Mesendoderm (in vitro differentiated cells): ENCODE measurements around the gene CORO2B.
"Not testable (repeated sequence)": the region's sequence is repeated elsewhere in the genome, so short reads cannot be mapped to it uniquely, and the experiment has no call there.

Experiments used
- DNase-seq: peaks from one replicate; pipeline ENCODE4 v3.0.0; 2013
- H2AK5ac ChIP-seq: 2 replicates; pipeline ENCODE4 v1.6.1; 2013; ENCODE audit warnings: low read length, inconsistent platforms
- H2BK120ac ChIP-seq: 2 replicates; pipeline ENCODE4 v1.6.1; 2013; ENCODE audit warnings: low read depth, mild to moderate bottlenecking, low read length, moderate library complexity, mixed read lengths
- H2BK15ac ChIP-seq: replicated peaks from 2 replicates; pipeline ENCODE4 v1.6.1; 2013; ENCODE audit warnings: low read depth, mild to moderate bottlenecking, moderate library complexity
- H2BK5ac ChIP-seq: 2 replicates; pipeline ENCODE4 v1.6.1; 2013; ENCODE audit warnings: low read length, inconsistent platforms
- H3K18ac ChIP-seq: 2 replicates; pipeline ENCODE4 v1.6.1; 2013; ENCODE audit warnings: mild to moderate bottlenecking, low read length, mixed read lengths
- H3K23ac ChIP-seq: one replicate; pipeline ENCODE4 v1.6.1; 2013; ENCODE audit warnings: low read length
- H3K27ac ChIP-seq: 2 replicates; pipeline ENCODE4 v1.5.1; 2013; ENCODE audit warnings: low read depth, mild to moderate bottlenecking, inconsistent platforms, low read length, moderate library complexity
- H3K27me3 ChIP-seq: 2 replicates; pipeline ENCODE4 v1.6.1; 2013; ENCODE audit warnings: low read length, control low read depth, mild to moderate bottlenecking, inconsistent platforms; ENCODE audit not compliant: insufficient read depth, poor library complexity
- H3K36me3 ChIP-seq: 2 replicates; pipeline ENCODE4 v1.6.1; 2013; ENCODE audit warnings: low read length, inconsistent platforms; ENCODE audit not compliant: control insufficient read depth, insufficient read depth
- H3K4ac ChIP-seq: one replicate; pipeline ENCODE4 v1.6.1; 2013; ENCODE audit warnings: low read depth, mild to moderate bottlenecking, low read length, moderate library complexity
- H3K4me1 ChIP-seq: 2 replicates; pipeline ENCODE4 v1.6.1; 2013; ENCODE audit warnings: low read depth, low read length, inconsistent platforms; ENCODE audit not compliant: control insufficient read depth
- H3K4me2 ChIP-seq: 2 replicates; pipeline ENCODE4 v1.6.1; 2013; ENCODE audit warnings: low read length
- H3K4me3 ChIP-seq: 2 replicates; pipeline ENCODE4 v1.5.1; 2013; ENCODE audit warnings: mild to moderate bottlenecking, low read length
- H3K56ac ChIP-seq: one replicate; pipeline ENCODE4 v1.6.1; 2013; ENCODE audit warnings: low read length
- H3K79me1 ChIP-seq: 2 replicates; pipeline ENCODE4 v1.6.1; 2013; ENCODE audit warnings: low read length, inconsistent platforms
- H3K79me2 ChIP-seq: 2 replicates; pipeline ENCODE4 v1.6.1; 2013; ENCODE audit warnings: mild to moderate bottlenecking, low read length; ENCODE audit not compliant: control insufficient read depth, insufficient read depth
- H3K9ac ChIP-seq: 2 replicates; pipeline ENCODE4 v1.6.1; 2013; ENCODE audit warnings: low read length, inconsistent platforms
- H4K5ac ChIP-seq: one replicate; pipeline ENCODE4 v1.6.1; 2013; ENCODE audit warnings: low read length
- H4K8ac ChIP-seq: one replicate; pipeline ENCODE4 v1.6.1; 2013; ENCODE audit warnings: low read depth, mild to moderate bottlenecking, control low read depth, low read length, moderate library complexity
- WGBS: extraction: QIAGEN DNeasy Blood & Tissue Kit; methylation state at CpG from one replicate; pipeline ENCODE4 v1.1.7; 2013; ENCODE audit warnings: low lambda C conversion rate, missing lambda C conversion rate; ENCODE audit not compliant: insufficient coverage; ENCODE audit errors: extremely low coverage; 5-methylcytosine and 5-hydroxymethylcytosine counted together

The CORO2B gene

GRCh38 chr15:68755731-68756130, 176.9 kb downstream of the CORO2B start:
- H2AK5ac ChIP-seq: no peak overlapping the region
- H2BK120ac ChIP-seq: no peak overlapping the region
- H3K4me3 ChIP-seq: no peak overlapping the region
- no peak overlapping the region for H2BK5ac ChIP-seq
- H3K79me1 ChIP-seq: no peaks in the 10 kb centered on the region
- WGBS: no CpG with 5 or more reads among the region's 2 CpGs
- H3K79me2 ChIP-seq: no peaks in the 10 kb centered on the region
- no peak overlapping the region for H3K18ac ChIP-seq
- no peaks in the 10 kb centered on the region for H3K27me3 ChIP-seq
- H3K4me2 ChIP-seq: no peak overlapping the region
- no peak overlapping the region for H4K8ac ChIP-seq
- no peak overlapping the region for H3K27ac ChIP-seq
- H3K36me3 ChIP-seq: no peaks in the 10 kb centered on the region
- no peak overlapping the region for H3K23ac ChIP-seq
- H4K5ac ChIP-seq: no peak overlapping the region
- no peak for DNase-seq
- H2BK15ac ChIP-seq: no peak overlapping the region
- no peak overlapping the region for H3K4ac ChIP-seq
- no peak overlapping the region for H3K9ac ChIP-seq
- no peaks in the 10 kb centered on the region for H3K4me1 ChIP-seq
- H3K56ac ChIP-seq: no peak overlapping the region

DNA sequence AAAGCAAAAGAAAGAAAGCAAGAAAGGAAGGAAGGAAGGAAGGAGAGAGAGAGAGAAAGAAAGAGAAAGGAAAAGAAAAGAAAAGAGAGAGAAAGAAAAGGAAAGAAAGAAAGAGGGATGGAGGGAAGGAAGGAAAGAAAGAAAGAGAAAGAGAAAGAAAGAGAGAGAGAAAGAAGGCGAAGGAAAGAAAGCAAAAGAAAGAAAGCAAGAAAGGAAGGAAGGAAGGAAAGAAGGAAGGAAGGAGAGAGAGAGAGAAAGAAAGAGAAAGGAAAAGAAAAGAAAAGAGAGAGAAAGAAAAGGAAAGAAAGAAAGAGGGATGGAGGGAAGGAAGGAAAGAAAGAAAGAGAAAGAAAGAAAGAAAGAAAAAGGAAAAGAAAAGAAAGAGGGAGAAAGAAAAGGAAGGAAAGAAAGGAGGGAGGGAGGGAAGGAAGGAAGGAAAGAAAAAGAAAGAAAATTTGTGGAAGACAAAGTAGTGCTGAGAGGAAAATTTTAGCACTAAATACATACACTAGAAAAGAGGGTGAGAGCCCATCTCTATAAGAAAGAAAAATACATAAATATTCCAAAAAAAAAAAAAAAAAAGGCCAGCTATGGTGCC, 181.3 kb downstream of the CORO2B start:
- not testable (repeated sequence) for H2AK5ac ChIP-seq, H3K27ac ChIP-seq, H3K4me1 ChIP-seq, H3K9ac ChIP-seq, DNase-seq, H3K23ac ChIP-seq, H3K4ac ChIP-seq, H3K4me2 ChIP-seq, H3K27me3 ChIP-seq, H3K18ac ChIP-seq, H3K4me3 ChIP-seq, H3K36me3 ChIP-seq, H3K56ac ChIP-seq, H3K79me1 ChIP-seq, H2BK120ac ChIP-seq, H4K8ac ChIP-seq, H2BK15ac ChIP-seq, H4K5ac ChIP-seq, H3K79me2 ChIP-seq, H2BK5ac ChIP-seq
- no CpG with 5 or more reads among the region's 1 CpG for WGBS

GRCh38 chr15:68763063-68763462, 184.3 kb downstream of the CORO2B start:
- no peaks in the 10 kb centered on the region for H3K4me1 ChIP-seq
- H2BK15ac ChIP-seq: no peak overlapping the region
- no peak overlapping the region for H4K5ac ChIP-seq
- H3K36me3 ChIP-seq: no peaks in the 10 kb centered on the region
- no peak overlapping the region for H3K27ac ChIP-seq
- no peak overlapping the region for H2BK5ac ChIP-seq
- no peaks in the 10 kb centered on the region for H3K27me3 ChIP-seq
- no peak for DNase-seq
- H2AK5ac ChIP-seq: no peak overlapping the region
- H3K18ac ChIP-seq: no peak overlapping the region
- no peak overlapping the region for H3K9ac ChIP-seq
- no CpG with 5 or more reads among the region's 4 CpGs for WGBS
- H3K23ac ChIP-seq: no peak overlapping the region
- no peak overlapping the region for H3K56ac ChIP-seq
- H3K79me1 ChIP-seq: no peaks in the 10 kb centered on the region
- no peak overlapping the region for H2BK120ac ChIP-seq
- no peak overlapping the region for H3K4me3 ChIP-seq
- no peaks in the 10 kb centered on the region for H3K79me2 ChIP-seq
- H3K4ac ChIP-seq: no peak overlapping the region
- H4K8ac ChIP-seq: no peak overlapping the region
- H3K4me2 ChIP-seq: no peak overlapping the region

DNA sequence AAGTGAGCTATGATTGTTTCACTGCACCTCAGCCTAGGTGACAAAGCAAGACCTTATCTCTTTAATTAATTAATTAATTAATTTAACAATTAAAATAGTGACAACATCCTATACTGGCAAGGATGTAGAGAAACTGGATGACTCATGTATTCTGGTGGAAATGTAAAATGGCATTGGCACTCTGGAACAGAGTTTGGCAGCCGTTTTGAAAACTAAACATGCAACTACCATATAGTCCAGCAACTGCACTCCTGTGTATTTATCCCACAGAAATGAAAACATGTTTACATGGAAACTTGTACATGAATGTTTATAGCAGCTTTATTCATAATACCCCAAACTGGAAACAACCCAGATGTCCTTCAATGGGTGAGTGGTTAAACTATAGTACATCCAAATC, 185.3 kb downstream of the CORO2B start:
- Histone ChIP-seq H3K27ac (no peak overlapping the region), H3K56ac (no peak overlapping the region), H4K5ac (no peak overlapping the region), H2BK15ac (no peak overlapping the region), H3K79me2 (no peaks in the 10 kb centered on the region), H3K18ac (no peak overlapping the region), H4K8ac (no peak overlapping the region), H3K23ac (no peak overlapping the region), H3K4ac (no peak overlapping the region), H3K4me1 (no peaks in the 10 kb centered on the region), H3K79me1 (no peaks in the 10 kb centered on the region), H3K4me3 (no peak overlapping the region), H3K27me3 (no peaks in the 10 kb centered on the region), H2AK5ac (no peak overlapping the region), H3K36me3 (no peaks in the 10 kb centered on the region), H2BK120ac (no peak overlapping the region), H3K4me2 (no peak overlapping the region), H2BK5ac (no peak overlapping the region), H3K9ac (no peak overlapping the region)
- WGBS: no CpG with 5 or more reads among the region's 1 CpG
- no peak for DNase-seq

DNA sequence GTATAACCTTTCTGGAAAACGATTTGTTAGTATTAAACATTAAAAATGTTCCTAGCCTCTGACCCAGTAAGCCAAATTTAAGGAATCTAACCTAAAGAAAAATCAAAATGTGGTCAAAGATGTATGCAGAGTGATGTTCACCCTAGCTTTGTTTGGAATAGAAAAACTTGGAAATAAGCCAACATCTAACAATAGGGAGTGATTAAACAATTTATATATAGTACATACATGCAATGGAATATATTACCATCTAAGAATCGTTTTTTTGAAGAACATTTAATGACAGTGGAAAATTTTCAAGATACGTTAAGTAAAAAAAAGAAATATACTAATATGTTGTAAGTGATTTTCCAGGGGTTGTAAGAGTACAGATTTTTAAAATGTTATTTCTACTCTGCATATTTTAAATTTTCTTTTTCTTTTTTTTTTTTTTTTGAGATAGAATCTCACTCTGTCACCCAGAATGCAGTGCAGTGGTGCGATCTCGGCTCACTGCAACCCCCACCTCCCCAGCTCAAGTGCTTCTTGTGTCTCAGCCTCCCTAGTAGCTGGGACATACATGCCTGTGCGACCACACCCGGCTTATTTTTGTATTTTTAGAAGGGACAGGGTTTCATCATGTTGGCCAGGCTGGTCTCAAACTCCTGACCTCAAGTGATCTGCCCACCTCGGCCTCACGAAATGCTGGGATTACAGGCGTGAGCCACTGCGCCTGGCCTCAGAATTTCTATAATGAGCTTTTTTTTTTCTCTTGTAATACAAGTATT, 187.0 kb downstream of the CORO2B start:
- no peak overlapping the region for H4K5ac ChIP-seq
- H3K56ac ChIP-seq: no peak overlapping the region
- no peak overlapping the region for H2BK120ac ChIP-seq
- no peak overlapping the region for H2BK15ac ChIP-seq
- no peak overlapping the region for H3K9ac ChIP-seq
- H3K4me3 ChIP-seq: no peak overlapping the region
- H3K23ac ChIP-seq: no peak overlapping the region
- no peak overlapping the region for H3K4ac ChIP-seq
- H3K27me3 ChIP-seq: no peaks in the 10 kb centered on the region
- H3K4me1 ChIP-seq: no peaks in the 10 kb centered on the region
- H3K36me3 ChIP-seq: no peaks in the 10 kb centered on the region
- no peak overlapping the region for H2AK5ac ChIP-seq
- H3K4me2 ChIP-seq: no peak overlapping the region
- DNase-seq: no peak
- H2BK5ac ChIP-seq: no peak overlapping the region
- no peaks in the 10 kb centered on the region for H3K79me1 ChIP-seq
- no peak overlapping the region for H3K27ac ChIP-seq
- H3K18ac ChIP-seq: no peak overlapping the region
- no peaks in the 10 kb centered on the region for H3K79me2 ChIP-seq
- WGBS: no CpG with 5 or more reads among the region's 11 CpGs
- H4K8ac ChIP-seq: no peak overlapping the region

DNA sequence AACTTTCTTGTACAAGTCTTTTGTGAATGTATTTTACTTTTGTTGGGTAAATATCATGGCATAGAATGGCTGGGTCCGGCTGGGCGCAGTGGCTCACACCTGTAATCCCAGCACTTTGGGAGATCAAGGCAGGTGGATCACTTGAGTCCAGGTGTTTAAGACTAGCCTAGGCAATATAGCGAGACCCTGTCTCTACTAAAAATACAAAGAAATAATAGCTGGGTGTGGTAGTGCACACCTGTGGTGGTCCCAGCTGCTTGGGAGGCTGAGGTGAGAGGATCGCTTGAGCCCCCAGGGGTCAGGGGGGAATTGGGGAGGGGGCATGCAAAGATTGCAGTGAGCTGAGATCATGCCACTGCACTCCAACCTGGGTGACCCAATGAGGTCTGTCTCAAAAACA, 189.0 kb downstream of the CORO2B start:
- H2BK15ac ChIP-seq: no peak overlapping the region
- H3K79me1 ChIP-seq: no peaks in the 10 kb centered on the region
- WGBS: no CpG with 5 or more reads among the region's 4 CpGs
- H3K4me3 ChIP-seq: no peak overlapping the region
- no peak overlapping the region for H4K8ac ChIP-seq
- no peak overlapping the region for H4K5ac ChIP-seq
- no peaks in the 10 kb centered on the region for H3K4me1 ChIP-seq
- H3K36me3 ChIP-seq: no peaks in the 10 kb centered on the region
- no peak overlapping the region for H2BK120ac ChIP-seq
- H3K27me3 ChIP-seq: no peaks in the 10 kb centered on the region
- no peak overlapping the region for H3K27ac ChIP-seq
- no peak overlapping the region for H3K9ac ChIP-seq
- H3K79me2 ChIP-seq: no peaks in the 10 kb centered on the region
- no peak for DNase-seq
- H3K4me2 ChIP-seq: no peak overlapping the region
- H3K56ac ChIP-seq: no peak overlapping the region
- H3K23ac ChIP-seq: no peak overlapping the region
- no peak overlapping the region for H3K18ac ChIP-seq
- no peak overlapping the region for H2AK5ac ChIP-seq
- H2BK5ac ChIP-seq: no peak overlapping the region
- no peak overlapping the region for H3K4ac ChIP-seq
